AG04450 (cell line): Measurements from ENCODE around the gene FRMD4B. TPM values are rescaled to one million over a fixed set of nuclear protein-coding genes. Genes with fewer than 3 reads are reported as not detected.

ENCODE experiments used
- CTCF ChIA-PET: fragments of 300-600, 350-600 bp; formaldehyde crosslinking; extraction: SDS; loops from one replicate; lab custom pipeline; 2022; ENCODE audit warnings: antibody characterized with exemption, inconsistent platforms; lab: Charles Lee
- POLR2A ChIA-PET: fragments of 350-600 bp; formaldehyde crosslinking; extraction: SDS; loops from one replicate; lab custom pipeline; 2021; ENCODE audit warnings: antibody characterized with exemption, inconsistent platforms; lab: Yijun Ruan, JAX
- DNase-seq: peaks from one replicate; pipeline ENCODE4 v3.0.0-alpha.2; 2011; ENCODE audit warnings: low read depth, low spot score
- H3K27ac ChIP-seq: one replicate; pipeline ENCODE4 v1.5.1; 2012; ENCODE audit warnings: low read depth, low read length, control low read depth
- H3K27me3 ChIP-seq: one replicate; pipeline ENCODE4 v1.6.0; 2012; ENCODE audit warnings: low read length; ENCODE audit not compliant: control insufficient read depth, insufficient read depth
- H3K4me3 ChIP-seq: 2 replicates; pipeline ENCODE4 v1.5.1; 2011; ENCODE audit warnings: mild to moderate bottlenecking, low read depth, low read length, control low read depth
- H3K9me3 ChIP-seq: 2 replicates; pipeline ENCODE4 v1.5.1; 2012; ENCODE audit warnings: low read length; ENCODE audit not compliant: control insufficient read depth, insufficient read depth
- CTCF ChIP-seq: IDR thresholded peaks from 2 replicates; pipeline ENCODE4 v1.5.1; 2011; ENCODE audit warnings: low read depth, low read length, control low read depth, inconsistent platforms
- polyA plus RNA-seq: library from polyadenylated mRNA; depleted of rRNA; stranded (reverse); fragments of >200 nt; gene quantifications from 2 replicates; pipeline ENCODE4 v1.2.3, GENCODE V29; 2011

The FRMD4B gene
- polyA plus RNA-seq, 1 experiment, result 0.09 TPM

GRCh38 chr3:69353088-69353478 lies 32.8 kb downstream of the FRMD4B start:
- no peak overlapping the region for H3K4me3 ChIP-seq
- no peaks in the 10 kb centered on the region for H3K27me3 ChIP-seq
- CTCF ChIA-PET, result no interaction called here
- TF ChIP-seq CTCF, result no peak
- H3K9me3 ChIP-seq, result no peaks in the 10 kb centered on the region
- POLR2A ChIA-PET, result no interaction called here
- DNase-seq, result no peak
- no peak overlapping the region for H3K27ac ChIP-seq

- no peak overlapping the region for H3K27ac ChIP-seq
- no peaks in the 10 kb centered on the region for H3K27me3 ChIP-seq
- no peak for DNase-seq
- ChIA-PET CTCF (no interaction called here), POLR2A (no interaction called here)
- TF ChIP-seq CTCF, result no peak
- no peaks in the 10 kb centered on the region for H3K9me3 ChIP-seq
- H3K4me3 ChIP-seq, result no peak overlapping the region
These were observed 33.4 kb downstream of the FRMD4B start for GRCh38 chr3:69352305-69353087.

- POLR2A ChIA-PET, result no interaction called here
- no peak overlapping the region for H3K4me3 ChIP-seq
- CTCF ChIA-PET, result no interaction called here
- no peaks in the 10 kb centered on the region for H3K27me3 ChIP-seq
- no peaks in the 10 kb centered on the region for H3K9me3 ChIP-seq
- H3K27ac ChIP-seq, result no peak overlapping the region
- TF ChIP-seq CTCF, result no peak
- no peak for DNase-seq
These were observed 42.0 kb downstream of the FRMD4B start for GRCh38 chr3:69343875-69344274.

GRCh38 chr3:69342074-69342473 lies 43.8 kb downstream of the FRMD4B start:
- Histone ChIP-seq H3K9me3 (no peaks in the 10 kb centered on the region), H3K27ac (no peak overlapping the region), H3K4me3 (no peak overlapping the region), H3K27me3 (no peaks in the 10 kb centered on the region)
- POLR2A ChIA-PET, result no interaction called here
- TF ChIP-seq CTCF, result no peak
- no peak for DNase-seq
- CTCF ChIA-PET, result interaction anchor here (1.1 kb wide), 1 partner anchor 35 kb away, joined by 3 read pairs; no protein-coding TSS in a partner anchor

- H3K27me3 ChIP-seq, result no peaks in the 10 kb centered on the region
- TF ChIP-seq CTCF, result no peak
- DNase-seq, result no peak
- H3K27ac ChIP-seq, result no peak overlapping the region
- POLR2A ChIA-PET, result no interaction called here
- no peak overlapping the region for H3K4me3 ChIP-seq
- CTCF ChIA-PET, result no interaction called here
- H3K9me3 ChIP-seq, result no peaks in the 10 kb centered on the region
These were observed 46.1 kb downstream of the FRMD4B start for GRCh38 chr3:69339760-69340159.
